ENCODE measurements around the gene ATXN1. TPM values are rescaled to one million over a fixed set of nuclear protein-coding genes. Genes with fewer than 3 reads are reported as not detected.

Gene ATXN1
- total and polyA plus RNA-seq, 2 of the 13 experiments (the other 11 are each of a cell fraction or from before 2014, with no cell fraction given), result 20.7 to 39.5 TPM

- Histone ChIP-seq H3K27me3 (ENCODE audit: control insufficient read depth in 1 of 2, insufficient read depth in 2 of 2, low read length in 2 of 2) (no peaks in the 10 kb centered on the region), H3K9ac (ENCODE audit: insufficient read depth, low read depth, low read length) (no peak overlapping the region), H4K20me1 (ENCODE audit: insufficient read depth, low read length) (peaks cover 4% of the 10 kb centered on the region; the same call in 1 of the 2 replicates), H3K79me2 (ENCODE audit: insufficient read depth, low read length) (no peaks in the 10 kb centered on the region), H3K27ac (ENCODE audit: extremely low read length, insufficient read depth, low read length) (no peak overlapping the region), H3K4me1 (ENCODE audit: insufficient read depth, low read length) (no peaks in the 10 kb centered on the region), H3K4me3 (replicated peaks in 1 of 3; ENCODE audit: insufficient read depth in 1 of 3, low read depth in 2 of 3, low read length in 3 of 3) (no peak overlapping the region), H2AFZ (ENCODE audit: low read length) (no peak overlapping the region), H3K36me3 (replicated peaks in 1 of 2; ENCODE audit: control insufficient read depth in 1 of 2, insufficient read depth in 2 of 2, low read length in 2 of 2) (peaks cover 1 to 9% of the 10 kb centered on the region in 2 experiments; a peak in 1 of 5 replicates), H3K9me3 (ENCODE audit: low read length) (no peaks in the 10 kb centered on the region), H3K4me2 (ENCODE audit: low read depth, low read length) (no peak overlapping the region)
- TF ChIP-seq ZNF253 (CRISPR knock-in tag; IDR thresholded peaks at IDR 0.05; ENCODE audit: borderline replicate concordance), result no peak
- TF ChIP-seq SAP130 (CRISPR knock-in tag; IDR thresholded peaks at IDR 0.05; ENCODE audit: low read depth), result no peak
- TF ChIP-seq ZNF597 (CRISPR knock-in tag; IDR thresholded peaks at IDR 0.05), result no peak
- no peak for TF ChIP-seq ZNF24 (IDR thresholded peaks at IDR 0.05)
- TF ChIP-seq KLF12 (CRISPR knock-in tag; IDR thresholded peaks at IDR 0.05; ENCODE audit: borderline replicate concordance), result no peak
- TF ChIP-seq HNF4A (CRISPR knock-in tag; IDR thresholded peaks at IDR 0.05), result no peak
- TF ChIP-seq KDM5B (CRISPR knock-in tag; IDR thresholded peaks at IDR 0.05; ENCODE audit: borderline replicate concordance), result no peak
- TF ChIP-seq DNMT3B (CRISPR knock-in tag; conservative IDR thresholded peaks at IDR 0.05), result no peak
- TF ChIP-seq SIN3A (IDR thresholded peaks at IDR 0.05; ENCODE audit: borderline replicate concordance, low read depth, low read length), result no peak
- no peak for TF ChIP-seq ZNF484 (CRISPR knock-in tag; IDR thresholded peaks at IDR 0.05; ENCODE audit: borderline replicate concordance, low read depth)
- TF ChIP-seq TIGD3 (CRISPR knock-in tag; IDR thresholded peaks at IDR 0.05; ENCODE audit: borderline replicate concordance), result no peak
- DNase-seq (ENCODE audit: low spot score), result no peak
- ChIA-PET POLR2A (no interaction called here), CTCF (ENCODE audit: low intra/inter-chr PET ratio, low total read pairs) (no interaction called here)
- BruUV-seq (replicated peaks), result no TSS peak
- intact Hi-C loops (cut with micrococcal nuclease; ENCODE audit: unreplicated experiment) (loop anchor here (10.0 kb wide), 1 partner anchor 164 kb away; no protein-coding TSS in a partner anchor), in situ Hi-C loops (cut with HindIII; ENCODE audit: extremely low pct_ligation_motif_present, low pct_unique_long_range_greater_than_20kb) (no loop called here)
- FAIRE-seq, result no peak
- ATAC-seq, result no peak
Measured at GRCh38 chr6:16498957-16499356, 262.3 kb downstream of the ATXN1 start.
